ENCODE results near the gene KIN. TPM values are rescaled to one million over a fixed set of nuclear protein-coding genes. Genes with fewer than 3 reads are reported as not detected.

Gene KIN
- total RNA-seq, 3 donors from 2014 or later, result 8.6 to 10.5 (median 9.1) TPM

GRCh38 chr10:7766241-7766640 lies 21.6 kb downstream of the KIN start:
- H3K4me3 ChIP-seq, result no peak overlapping the region

DNA sequence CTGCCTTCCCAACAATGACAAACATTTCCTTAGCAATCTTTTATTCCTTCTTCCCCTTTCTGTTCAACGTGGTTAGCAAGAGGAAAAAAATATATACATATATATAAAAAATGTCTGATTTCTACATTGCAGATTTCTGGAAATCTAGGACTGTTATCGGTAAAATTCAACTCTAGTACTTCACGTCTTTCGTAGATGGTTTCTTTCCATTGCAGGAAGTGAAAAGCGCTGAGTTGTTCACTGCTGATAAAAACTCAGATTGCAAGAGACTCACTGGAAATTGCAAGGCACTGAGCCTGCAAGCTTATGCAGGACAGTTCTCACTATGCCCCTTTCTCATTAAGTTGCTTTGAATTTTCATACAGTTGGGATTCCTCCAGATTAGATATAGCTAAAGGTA lies 23.9 kb downstream of the KIN start:
- ATAC-seq, result no peak
- no peaks in the 10 kb centered on the region for H3K4me1 ChIP-seq (ENCODE audit: low read depth)
- DNase-seq, result no peak
- intact Hi-C loops (cut with DNase I, micrococcal nuclease), result no loop called here
- H3K9me3 ChIP-seq, result no peaks in the 10 kb centered on the region
- H3K4me3 ChIP-seq, result no peak overlapping the region
- TF ChIP-seq, protein P1, sequence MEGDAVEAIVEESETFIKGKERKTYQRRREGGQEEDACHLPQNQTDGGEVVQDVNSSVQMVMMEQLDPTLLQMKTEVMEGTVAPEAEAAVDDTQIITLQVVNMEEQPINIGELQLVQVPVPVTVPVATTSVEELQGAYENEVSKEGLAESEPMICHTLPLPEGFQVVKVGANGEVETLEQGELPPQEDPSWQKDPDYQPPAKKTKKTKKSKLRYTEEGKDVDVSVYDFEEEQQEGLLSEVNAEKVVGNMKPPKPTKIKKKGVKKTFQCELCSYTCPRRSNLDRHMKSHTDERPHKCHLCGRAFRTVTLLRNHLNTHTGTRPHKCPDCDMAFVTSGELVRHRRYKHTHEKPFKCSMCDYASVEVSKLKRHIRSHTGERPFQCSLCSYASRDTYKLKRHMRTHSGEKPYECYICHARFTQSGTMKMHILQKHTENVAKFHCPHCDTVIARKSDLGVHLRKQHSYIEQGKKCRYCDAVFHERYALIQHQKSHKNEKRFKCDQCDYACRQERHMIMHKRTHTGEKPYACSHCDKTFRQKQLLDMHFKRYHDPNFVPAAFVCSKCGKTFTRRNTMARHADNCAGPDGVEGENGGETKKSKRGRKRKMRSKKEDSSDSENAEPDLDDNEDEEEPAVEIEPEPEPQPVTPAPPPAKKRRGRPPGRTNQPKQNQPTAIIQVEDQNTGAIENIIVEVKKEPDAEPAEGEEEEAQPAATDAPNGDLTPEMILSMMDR (IDR thresholded peaks at IDR 0.05), result no peak
- H3K36me3 ChIP-seq (ENCODE audit: low read depth), result peaks cover 15% of the 10 kb centered on the region

More at GRCh38 chr10:7766241-7766640, 21.6 kb downstream of the KIN start:
- no peaks in the 10 kb centered on the region for H3K4me1 ChIP-seq (ENCODE audit: low read depth)
- ATAC-seq, result no peak
- no peak for DNase-seq
- TF ChIP-seq, protein P1 (IDR thresholded peaks at IDR 0.05), result no peak
- intact Hi-C loops (cut with DNase I, micrococcal nuclease), result no loop called here
- H3K9me3 ChIP-seq, result no peaks in the 10 kb centered on the region
- peaks cover 17% of the 10 kb centered on the region for H3K36me3 ChIP-seq (ENCODE audit: low read depth)

DNA sequence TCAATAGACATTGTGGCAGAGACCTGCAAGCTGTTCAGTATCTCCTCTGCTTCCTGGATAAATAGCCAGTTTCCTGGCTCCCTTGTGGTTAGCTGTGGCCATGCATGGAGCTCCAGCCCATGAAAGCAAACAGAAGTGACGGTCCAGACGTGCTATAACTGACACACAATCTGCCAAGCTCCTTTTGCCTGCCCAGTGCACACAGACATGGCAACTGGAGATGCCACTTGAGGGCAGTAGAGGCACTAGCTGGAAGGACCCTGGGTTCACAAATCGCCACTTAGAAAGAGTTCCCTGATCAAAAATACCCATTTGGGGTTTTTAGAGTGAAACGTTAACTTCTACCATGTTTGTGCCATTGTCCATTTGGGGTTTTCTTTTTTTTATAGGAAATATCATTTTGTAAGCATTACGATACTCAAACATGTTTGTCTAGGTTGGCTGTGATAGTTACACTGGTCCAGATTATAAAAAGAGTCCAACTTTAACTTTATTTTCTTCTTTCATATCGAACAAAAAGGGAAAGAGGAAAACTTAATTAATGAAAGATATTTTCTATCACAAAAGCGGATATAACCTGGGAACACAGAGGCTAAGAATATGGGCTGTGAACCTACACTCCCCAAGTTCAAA lies 31.3 kb downstream of the KIN start:
- Histone ChIP-seq H3K9me3 (no peaks in the 10 kb centered on the region), H3K36me3 (ENCODE audit: low read depth) (peaks cover 4% of the 10 kb centered on the region), H3K4me1 (ENCODE audit: low read depth) (no peaks in the 10 kb centered on the region), H3K4me3 (no peak overlapping the region)
- intact Hi-C loops (cut with DNase I, micrococcal nuclease), result no loop called here
- peak in 2 of 3 donors; percentile 32 to 69 for DNase-seq
- peak; percentile 88 for ATAC-seq
- TF ChIP-seq, protein P1 (IDR thresholded peaks at IDR 0.05), result peak; percentile 29

GRCh38 chr10:7755103-7755502 lies 32.7 kb downstream of the KIN start:
- TF ChIP-seq, protein P1 (IDR thresholded peaks at IDR 0.05), result no peak
- Histone ChIP-seq H3K36me3 (ENCODE audit: low read depth) (peaks cover 4% of the 10 kb centered on the region), H3K4me3 (no peak overlapping the region), H3K9me3 (no peaks in the 10 kb centered on the region), H3K4me1 (ENCODE audit: low read depth) (no peaks in the 10 kb centered on the region)
- ATAC-seq (no peak), DNase-seq (no peak)
- intact Hi-C loops (cut with DNase I, micrococcal nuclease), result no loop called here

- H3K4me3 ChIP-seq, result no peak overlapping the region
- ATAC-seq, result no peak
- no peak for DNase-seq
- no peaks in the 10 kb centered on the region for H3K4me1 ChIP-seq (ENCODE audit: low read depth)
- intact Hi-C loops (cut with DNase I, micrococcal nuclease), result no loop called here
- TF ChIP-seq, protein P1 (IDR thresholded peaks at IDR 0.05), result no peak
- H3K36me3 ChIP-seq (ENCODE audit: low read depth), result peaks cover 4% of the 10 kb centered on the region
- H3K9me3 ChIP-seq, result no peaks in the 10 kb centered on the region
Measured at GRCh38 chr10:7752251-7752650, 35.5 kb downstream of the KIN start.
